ENCODE results near the gene NRIP3. TPM values are rescaled to one million over a fixed set of nuclear protein-coding genes. Genes with fewer than 3 reads are reported as not detected.

The NRIP3 gene
- total and polyA plus RNA-seq, 9 of the 15 experiments (the other 6 are each of a cell fraction or from before 2014, with no cell fraction given) = 4.4 to 18.7 (median 11.6) TPM

DNA sequence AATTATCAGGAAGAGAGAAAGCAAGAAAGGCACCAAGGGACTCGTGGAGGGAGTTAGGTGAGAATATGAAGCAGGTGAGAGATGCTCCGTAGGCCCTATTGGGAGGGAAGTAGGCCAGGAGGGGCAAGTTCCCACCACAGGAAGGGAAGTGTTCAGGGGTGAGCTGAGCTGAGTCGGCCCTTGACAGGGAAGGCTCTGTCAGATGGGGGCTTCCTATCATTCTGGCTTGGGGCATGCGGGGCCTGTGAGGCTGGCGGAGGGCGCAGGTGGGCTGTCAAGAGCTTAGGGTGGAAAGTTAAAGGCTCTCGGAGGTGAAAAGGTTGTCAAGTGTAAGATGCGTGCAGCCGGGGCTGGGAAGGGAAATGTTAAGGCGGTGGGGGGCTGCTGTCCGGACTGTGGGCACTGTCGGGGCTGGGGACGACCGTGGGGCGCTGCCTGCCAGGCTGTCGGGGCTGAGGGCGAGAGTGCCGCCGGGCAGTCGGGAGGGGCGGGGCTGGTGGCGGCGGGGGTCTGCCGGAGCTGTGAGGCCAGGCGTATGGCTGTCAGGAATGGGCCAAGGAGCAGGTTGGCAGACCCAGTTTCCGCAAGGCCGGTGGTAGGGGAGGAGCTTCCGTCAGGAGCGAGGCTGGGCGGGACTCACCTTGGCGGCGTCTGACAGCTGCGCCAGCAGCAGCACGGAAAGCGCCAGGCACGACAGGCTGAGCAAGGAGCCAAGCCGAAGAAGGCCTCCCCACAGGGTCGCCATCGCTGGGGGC lies 40.1 kb downstream of the NRIP3 start (continued):
- TF ChIP-seq, protein P1, sequence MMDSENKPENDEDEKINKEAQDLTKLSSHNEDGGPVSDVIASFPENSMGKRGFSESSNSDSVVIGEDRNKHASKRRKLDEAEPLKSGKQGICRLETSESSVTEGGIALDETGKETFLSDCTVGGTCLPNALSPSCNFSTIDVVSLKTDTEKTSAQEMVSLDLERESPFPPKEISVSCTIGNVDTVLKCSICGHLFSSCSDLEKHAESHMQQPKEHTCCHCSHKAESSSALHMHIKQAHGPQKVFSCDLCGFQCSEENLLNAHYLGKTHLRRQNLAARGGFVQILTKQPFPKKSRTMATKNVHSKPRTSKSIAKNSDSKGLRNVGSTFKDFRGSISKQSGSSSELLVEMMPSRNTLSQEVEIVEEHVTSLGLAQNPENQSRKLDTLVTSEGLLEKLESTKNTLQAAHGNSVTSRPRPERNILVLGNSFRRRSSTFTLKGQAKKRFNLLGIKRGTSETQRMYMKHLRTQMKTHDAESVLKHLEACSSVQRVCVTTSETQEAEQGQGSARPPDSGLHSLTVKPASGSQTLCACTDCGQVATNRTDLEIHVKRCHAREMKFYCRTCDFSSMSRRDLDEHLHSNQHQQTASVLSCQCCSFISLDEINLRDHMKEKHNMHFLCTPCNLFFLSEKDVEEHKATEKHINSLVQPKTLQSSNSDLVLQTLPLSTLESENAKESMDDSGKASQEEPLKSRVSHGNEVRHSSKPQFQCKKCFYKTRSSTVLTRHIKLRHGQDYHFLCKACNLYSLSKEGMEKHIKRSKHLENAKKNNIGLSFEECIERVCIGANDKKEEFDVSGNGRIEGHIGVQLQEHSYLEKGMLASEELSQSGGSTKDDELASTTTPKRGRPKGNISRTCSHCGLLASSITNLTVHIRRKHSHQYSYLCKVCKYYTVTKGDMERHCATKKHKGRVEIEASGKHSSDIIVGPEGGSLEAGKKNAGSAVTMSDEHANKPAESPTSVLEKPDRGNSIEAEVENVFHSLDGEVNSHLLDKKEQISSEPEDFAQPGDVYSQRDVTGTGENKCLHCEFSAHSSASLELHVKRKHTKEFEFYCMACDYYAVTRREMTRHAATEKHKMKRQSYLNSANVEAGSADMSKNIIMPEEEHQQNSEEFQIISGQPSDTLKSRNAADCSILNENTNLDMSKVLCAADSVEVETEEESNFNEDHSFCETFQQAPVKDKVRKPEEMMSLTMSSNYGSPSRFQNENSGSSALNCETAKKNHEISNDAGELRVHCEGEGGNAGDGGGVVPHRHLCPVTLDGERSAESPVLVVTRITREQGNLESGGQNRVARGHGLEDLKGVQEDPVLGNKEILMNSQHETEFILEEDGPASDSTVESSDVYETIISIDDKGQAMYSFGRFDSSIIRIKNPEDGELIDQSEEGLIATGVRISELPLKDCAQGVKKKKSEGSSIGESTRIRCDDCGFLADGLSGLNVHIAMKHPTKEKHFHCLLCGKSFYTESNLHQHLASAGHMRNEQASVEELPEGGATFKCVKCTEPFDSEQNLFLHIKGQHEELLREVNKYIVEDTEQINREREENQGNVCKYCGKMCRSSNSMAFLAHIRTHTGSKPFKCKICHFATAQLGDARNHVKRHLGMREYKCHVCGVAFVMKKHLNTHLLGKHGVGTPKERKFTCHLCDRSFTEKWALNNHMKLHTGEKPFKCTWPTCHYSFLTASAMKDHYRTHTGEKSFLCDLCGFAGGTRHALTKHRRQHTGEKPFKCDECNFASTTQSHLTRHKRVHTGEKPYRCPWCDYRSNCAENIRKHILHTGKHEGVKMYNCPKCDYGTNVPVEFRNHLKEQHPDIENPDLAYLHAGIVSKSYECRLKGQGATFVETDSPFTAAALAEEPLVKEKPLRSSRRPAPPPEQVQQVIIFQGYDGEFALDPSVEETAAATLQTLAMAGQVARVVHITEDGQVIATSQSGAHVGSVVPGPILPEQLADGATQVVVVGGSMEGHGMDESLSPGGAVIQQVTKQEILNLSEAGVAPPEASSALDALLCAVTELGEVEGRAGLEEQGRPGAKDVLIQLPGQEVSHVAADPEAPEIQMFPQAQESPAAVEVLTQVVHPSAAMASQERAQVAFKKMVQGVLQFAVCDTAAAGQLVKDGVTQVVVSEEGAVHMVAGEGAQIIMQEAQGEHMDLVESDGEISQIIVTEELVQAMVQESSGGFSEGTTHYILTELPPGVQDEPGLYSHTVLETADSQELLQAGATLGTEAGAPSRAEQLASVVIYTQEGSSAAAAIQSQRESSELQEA (IDR thresholded peaks at IDR 0.05; ENCODE audit: low read depth) = no peak
- TF ChIP-seq, protein P2, sequence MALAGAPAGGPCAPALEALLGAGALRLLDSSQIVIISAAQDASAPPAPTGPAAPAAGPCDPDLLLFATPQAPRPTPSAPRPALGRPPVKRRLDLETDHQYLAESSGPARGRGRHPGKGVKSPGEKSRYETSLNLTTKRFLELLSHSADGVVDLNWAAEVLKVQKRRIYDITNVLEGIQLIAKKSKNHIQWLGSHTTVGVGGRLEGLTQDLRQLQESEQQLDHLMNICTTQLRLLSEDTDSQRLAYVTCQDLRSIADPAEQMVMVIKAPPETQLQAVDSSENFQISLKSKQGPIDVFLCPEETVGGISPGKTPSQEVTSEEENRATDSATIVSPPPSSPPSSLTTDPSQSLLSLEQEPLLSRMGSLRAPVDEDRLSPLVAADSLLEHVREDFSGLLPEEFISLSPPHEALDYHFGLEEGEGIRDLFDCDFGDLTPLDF (CRISPR knock-in tag; IDR thresholded peaks at IDR 0.05) = no peak
- TF ChIP-seq ZNF398 (CRISPR knock-in tag; IDR thresholded peaks at IDR 0.05) = no peak
- no peak for TF ChIP-seq KLF16 (IDR thresholded peaks at IDR 0.05)
- TF ChIP-seq, protein P3, sequence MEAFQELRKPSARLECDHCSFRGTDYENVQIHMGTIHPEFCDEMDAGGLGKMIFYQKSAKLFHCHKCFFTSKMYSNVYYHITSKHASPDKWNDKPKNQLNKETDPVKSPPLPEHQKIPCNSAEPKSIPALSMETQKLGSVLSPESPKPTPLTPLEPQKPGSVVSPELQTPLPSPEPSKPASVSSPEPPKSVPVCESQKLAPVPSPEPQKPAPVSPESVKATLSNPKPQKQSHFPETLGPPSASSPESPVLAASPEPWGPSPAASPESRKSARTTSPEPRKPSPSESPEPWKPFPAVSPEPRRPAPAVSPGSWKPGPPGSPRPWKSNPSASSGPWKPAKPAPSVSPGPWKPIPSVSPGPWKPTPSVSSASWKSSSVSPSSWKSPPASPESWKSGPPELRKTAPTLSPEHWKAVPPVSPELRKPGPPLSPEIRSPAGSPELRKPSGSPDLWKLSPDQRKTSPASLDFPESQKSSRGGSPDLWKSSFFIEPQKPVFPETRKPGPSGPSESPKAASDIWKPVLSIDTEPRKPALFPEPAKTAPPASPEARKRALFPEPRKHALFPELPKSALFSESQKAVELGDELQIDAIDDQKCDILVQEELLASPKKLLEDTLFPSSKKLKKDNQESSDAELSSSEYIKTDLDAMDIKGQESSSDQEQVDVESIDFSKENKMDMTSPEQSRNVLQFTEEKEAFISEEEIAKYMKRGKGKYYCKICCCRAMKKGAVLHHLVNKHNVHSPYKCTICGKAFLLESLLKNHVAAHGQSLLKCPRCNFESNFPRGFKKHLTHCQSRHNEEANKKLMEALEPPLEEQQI (IDR thresholded peaks at IDR 0.05) = no peak
- TF ChIP-seq NRF1 (conservative IDR thresholded peaks at IDR 0.05 in 1 of 2, IDR thresholded peaks at IDR 0.05 in 1 of 2) = peak; percentile 80 to 81; a peak in 3 of 4 replicates
- TF ChIP-seq KLF10 (CRISPR knock-in tag; IDR thresholded peaks at IDR 0.05) = no peak
- TF ChIP-seq IRF2 (CRISPR knock-in tag; IDR thresholded peaks at IDR 0.05) = no peak
- no peak for TF ChIP-seq STAG1 (CRISPR knock-in tag; IDR thresholded peaks at IDR 0.05; ENCODE audit: borderline replicate concordance)
- TF ChIP-seq ZNF79 (CRISPR knock-in tag; IDR thresholded peaks at IDR 0.05; ENCODE audit: low read depth) = no peak
- TF ChIP-seq BRCA1 (IDR thresholded peaks at IDR 0.05) = no peak
- no peak for TF ChIP-seq BRCA1 (CRISPR knock-in tag; IDR thresholded peaks at IDR 0.05)
- TF ChIP-seq TAL1 (IDR thresholded peaks at IDR 0.05) = no peak
- no peak for TF ChIP-seq SNIP1 (IDR thresholded peaks at IDR 0.05; ENCODE audit: low read depth)

All from K562 (cell line).